Thoracic aorta (tissue), 2 donors: ENCODE results near the gene HOXD1. TPM values are rescaled to one million over a fixed set of nuclear protein-coding genes. Genes with fewer than 3 reads are reported as not detected.

Source experiments
- ATAC-seq: fragments of 150-250 bp; one replicate; pipeline ENCODE4 v1.8.0; 2017; ENCODE audit warnings: low read depth; ENCODE audit not compliant: insufficient number of reproducible peaks, low FRiP score
- DNase-seq: peaks from one replicate; pipeline ENCODE4 v3.0.0-alpha.2; 2020; ENCODE audit warnings: low spot score
- H3K27ac ChIP-seq, 2 donors: fragments of 200-600 bp; sonication (generic); 1 replicate in 1 of 2; 2 replicates in 1 of 2; pipeline ENCODE4 v1.5.1; 2016; ENCODE audit warnings: mild to moderate bottlenecking in 2 of 2, moderate library complexity in 2 of 2
- H3K27me3 ChIP-seq: fragments of 200-600 bp; sonication (generic); replicated peaks from 2 replicates; pipeline ENCODE4 v1.6.0; 2016; ENCODE audit warnings: mild to moderate bottlenecking; ENCODE audit not compliant: insufficient read depth
- H3K36me3 ChIP-seq: fragments of 200-600 bp; sonication (generic); one replicate; pipeline ENCODE4 v1.5.1; 2016
- H3K4me1 ChIP-seq, 2 donors: fragments of 200-600 bp; sonication (generic); 1 replicate in 1 of 2; 2 replicates in 1 of 2; pipeline versions ENCODE4 v1.5.1 to v1.6.0; 2016; ENCODE audit warnings: low read depth in 2 of 2, mild to moderate bottlenecking in 1 of 2; ENCODE audit not compliant: control insufficient read depth in 1 of 2
- H3K4me3 ChIP-seq: fragments of 200-600 bp; sonication (generic); 2 replicates; pipeline ENCODE4 v1.5.1; 2016; ENCODE audit warnings: mild to moderate bottlenecking
- H3K9me3 ChIP-seq: fragments of 200-600 bp; sonication (generic); 2 replicates; pipeline ENCODE4 v1.5.1; 2016
- CTCF ChIP-seq: fragments of 200-600 bp; sonication (generic); IDR thresholded peaks from one replicate; pipeline ENCODE4 v1.5.1; 2019; ENCODE audit warnings: antibody characterized with exemption
- total RNA-seq, 2 donors: library from RNA; depleted of rRNA; stranded (reverse); fragments of >200 nt; gene quantifications; one replicate each; pipeline versions ENCODE4 v1.1.0 to v1.2.3, GENCODE V29; 2016

Gene HOXD1
- total RNA-seq, 2 donors from 2014 or later, result 0.71 TPM; not detected in 1

- no peaks in the 10 kb centered on the region for H3K4me1 ChIP-seq
- no peak for DNase-seq
- H3K4me3 ChIP-seq, result no peak overlapping the region
- no peak for TF ChIP-seq CTCF
- H3K27ac ChIP-seq, result no peak overlapping the region
- H3K36me3 ChIP-seq, result peaks cover 14% of the 10 kb centered on the region
- ATAC-seq, result no peak
- H3K27me3 ChIP-seq, result no peaks in the 10 kb centered on the region
- no peaks in the 10 kb centered on the region for H3K9me3 ChIP-seq
These were observed 37.7 kb upstream of the HOXD1 start for GRCh38 chr2:176150584-176151441.

- DNase-seq (no peak), ATAC-seq (no peak)
- H3K27me3 ChIP-seq, result no peaks in the 10 kb centered on the region
- H3K9me3 ChIP-seq, result no peaks in the 10 kb centered on the region
- H3K36me3 ChIP-seq, result peaks cover 14% of the 10 kb centered on the region
- no peak within 1 kb of the TSS for H3K27ac ChIP-seq
- H3K4me3 ChIP-seq, result peak within 1 kb of the TSS; percentile 47
- TF ChIP-seq CTCF, result no peak
- H3K4me1 ChIP-seq, result no peaks in the 10 kb centered on the region
These were observed 36.8 kb upstream of the HOXD1 start, which contains the start of gene HOXD4 for GRCh38 chr2:176151442-176152287. Gene HOXD4, plus strand, starts transcription at chr2:176151550. Its CDS starts 84 bp downstream, at chr2:176151634.

GRCh38 chr2:176152350-176153181 lies 35.9 kb upstream of the HOXD1 start:
- ATAC-seq (no peak), DNase-seq (no peak)
- peaks cover 14% of the 10 kb centered on the region for H3K36me3 ChIP-seq
- TF ChIP-seq CTCF, result no peak
- no peak overlapping the region for H3K27ac ChIP-seq
- no peaks in the 10 kb centered on the region for H3K27me3 ChIP-seq
- no peaks in the 10 kb centered on the region for H3K4me1 ChIP-seq
- no peaks in the 10 kb centered on the region for H3K9me3 ChIP-seq
- no peak overlapping the region for H3K4me3 ChIP-seq

GRCh38 chr2:176154576-176155252 lies 33.8 kb upstream of the HOXD1 start:
- Histone ChIP-seq H3K4me3 (no peak overlapping the region), H3K4me1 (peaks cover 3 to 5% of the 10 kb centered on the region in 2 donors), H3K27ac (no peak overlapping the region), H3K36me3 (peaks cover 14% of the 10 kb centered on the region), H3K9me3 (no peaks in the 10 kb centered on the region), H3K27me3 (no peaks in the 10 kb centered on the region)
- ATAC-seq, result no peak
- no peak for TF ChIP-seq CTCF
- no peak for DNase-seq
